ENCODE data around the gene PSMG2. TPM values are rescaled to one million over a fixed set of nuclear protein-coding genes. Genes with fewer than 3 reads are reported as not detected.

PSMG2 gene
- total and polyA plus RNA-seq, 9 of the 15 experiments (the other 6 are each of a cell fraction or from before 2014, with no cell fraction given) = 59.9 to 271 (median 111) TPM

GRCh38 chr18:12679183-12679786, 23.6 kb upstream of the PSMG2 start:
- peak; percentile 78 for ATAC-seq
- DNase-seq (ENCODE audit: extremely low read depth in 1 of 4, low spot score in 3 of 4) = peak in 1 of 4 experiments; percentile 19
- in situ Hi-C loops (cut with MboI) (no loop called here), intact Hi-C loops (cut with micrococcal nuclease) (no loop called here)
- no peaks in the 10 kb centered on the region for H3K9me3 ChIP-seq (replicated peaks; ENCODE audit: control insufficient read depth, insufficient read depth, low read depth, low read length)
- H3K36me3 ChIP-seq (ENCODE audit: control insufficient read depth, insufficient read depth, low read length) = peaks cover 47% of the 10 kb centered on the region
- H3K4me3 ChIP-seq = no peak overlapping the region
- H4K20me1 ChIP-seq (replicated peaks; ENCODE audit: control insufficient read depth, insufficient read depth, low read length) = no peaks in the 10 kb centered on the region
- H3K4me1 ChIP-seq (replicated peaks in 1 of 2; ENCODE audit: control insufficient read depth in 2 of 2, insufficient read depth in 2 of 2, low read length in 2 of 2) = no peaks in the 10 kb centered on the region
- H3K4me2 ChIP-seq (ENCODE audit: insufficient read depth, low read length) = no peak overlapping the region
- H3K9ac ChIP-seq (ENCODE audit: insufficient read depth in 1 of 2, low read depth in 2 of 2, low read length in 2 of 2) = no peak overlapping the region
- ChIA-PET POLR2A (interaction anchor here (1.3 kb wide), 1 partner anchor 13 kb away, joined by 4 read pairs; no protein-coding TSS in a partner anchor), CTCF (ENCODE audit: low intra/inter-chr PET ratio) (no interaction called here)
- no peak overlapping the region for H3K27ac ChIP-seq (ENCODE audit: extremely low read depth, low read depth, low read length)
- TF ChIP-seq VEZF1 (CRISPR knock-in tag; IDR thresholded peaks at IDR 0.05) (peak; percentile 35; the same call in 1 of the 2 replicates), ELF1 (tag; IDR thresholded peaks at IDR 0.05) (0 out of 2 replicates have a peak, but pooled peaks have one; percentile 30), MYBL2 (IDR thresholded peaks at IDR 0.05; ENCODE audit: low read depth) (no peak), MYBL2 (CRISPR knock-in tag; IDR thresholded peaks at IDR 0.05; ENCODE audit: borderline replicate concordance) (no peak), TBP (optimal IDR thresholded peaks at IDR 0.05; ENCODE audit: low read depth, low read length) (no peak), GABPA (tag; conservative IDR thresholded peaks at IDR 0.05; ENCODE audit: low read depth) (peak; percentile 66), MGA (IDR thresholded peaks at IDR 0.05) (0 out of 2 replicates have a peak, but pooled peaks have one; percentile 9)
- no TSS peak for BruUV-seq (replicated peaks)
- no peaks in the 10 kb centered on the region for H3K9me1 ChIP-seq (ENCODE audit: control insufficient read depth, insufficient read depth, low read length)
- WGBS (ENCODE audit: insufficient coverage, low coverage, missing lambda C conversion rate) = 54% methylated on average over 8 of the region's 8 CpGs
- FAIRE-seq = no peak
- H3K27me3 ChIP-seq (ENCODE audit: control insufficient read depth in 2 of 2, insufficient read depth in 2 of 2, low read length in 2 of 2) = no peaks in the 10 kb centered on the region
- H3K79me2 ChIP-seq (ENCODE audit: control insufficient read depth, insufficient read depth, low read length) = no peaks in the 10 kb centered on the region
- H2AFZ ChIP-seq (ENCODE audit: low read depth, low read length) = 0 out of 2 replicates have a peak overlapping the region, but pooled peaks have one; percentile 28

Measured in K562 (cell line).